HG02840 (cell line): ENCODE data around the gene TXNRD2.

ENCODE experiments used
- ATAC-seq: cut with Tn5 transposase; IDR thresholded peaks from one replicate; pipeline ENCODE4 v1.9.1; 2021; ENCODE audit warnings: mild to moderate bottlenecking, moderate library complexity, moderate number of reproducible peaks; ENCODE audit not compliant: unreplicated experiment, low FRiP score

Gene TXNRD2

GRCh38 chr22:19879992-19880785, 61.4 kb downstream of the TXNRD2 start:
- no peak for ATAC-seq

DNA sequence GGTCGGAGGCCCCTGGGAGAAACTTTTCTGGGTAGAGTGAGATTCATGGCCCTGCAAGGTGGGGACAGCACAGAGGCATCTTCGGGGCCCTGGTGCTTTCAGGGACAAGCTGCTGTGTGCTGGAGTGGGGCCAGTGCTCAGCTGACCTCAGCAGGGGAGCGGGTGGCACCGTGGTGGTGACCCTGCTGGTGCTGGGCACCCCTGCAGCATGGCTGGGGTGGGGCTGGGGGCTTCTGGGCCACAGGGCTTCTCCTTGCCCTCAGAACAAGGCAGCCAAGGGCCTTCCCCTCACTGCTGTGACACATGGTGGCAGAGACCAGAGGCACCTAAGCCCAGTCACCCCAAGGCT, 62.0 kb downstream of the TXNRD2 start:
- no peak for ATAC-seq

DNA sequence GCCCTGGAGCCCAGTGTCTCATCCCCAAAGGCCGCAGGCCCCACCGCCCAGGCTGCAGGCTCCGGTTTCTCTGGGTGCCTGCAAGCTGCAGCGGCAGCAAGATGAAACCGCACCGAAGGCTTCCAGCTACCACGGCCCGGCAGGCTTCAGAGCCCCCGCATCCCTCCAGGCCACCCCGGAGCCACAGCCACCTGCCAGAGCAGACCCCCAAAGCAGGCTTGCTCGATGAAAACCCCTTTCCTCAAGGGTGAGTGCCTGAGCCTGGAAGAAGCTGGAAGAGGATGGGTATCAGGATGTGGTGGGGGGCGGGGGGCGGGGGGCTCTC, 62.4 kb downstream of the TXNRD2 start:
- no peak for ATAC-seq

DNA sequence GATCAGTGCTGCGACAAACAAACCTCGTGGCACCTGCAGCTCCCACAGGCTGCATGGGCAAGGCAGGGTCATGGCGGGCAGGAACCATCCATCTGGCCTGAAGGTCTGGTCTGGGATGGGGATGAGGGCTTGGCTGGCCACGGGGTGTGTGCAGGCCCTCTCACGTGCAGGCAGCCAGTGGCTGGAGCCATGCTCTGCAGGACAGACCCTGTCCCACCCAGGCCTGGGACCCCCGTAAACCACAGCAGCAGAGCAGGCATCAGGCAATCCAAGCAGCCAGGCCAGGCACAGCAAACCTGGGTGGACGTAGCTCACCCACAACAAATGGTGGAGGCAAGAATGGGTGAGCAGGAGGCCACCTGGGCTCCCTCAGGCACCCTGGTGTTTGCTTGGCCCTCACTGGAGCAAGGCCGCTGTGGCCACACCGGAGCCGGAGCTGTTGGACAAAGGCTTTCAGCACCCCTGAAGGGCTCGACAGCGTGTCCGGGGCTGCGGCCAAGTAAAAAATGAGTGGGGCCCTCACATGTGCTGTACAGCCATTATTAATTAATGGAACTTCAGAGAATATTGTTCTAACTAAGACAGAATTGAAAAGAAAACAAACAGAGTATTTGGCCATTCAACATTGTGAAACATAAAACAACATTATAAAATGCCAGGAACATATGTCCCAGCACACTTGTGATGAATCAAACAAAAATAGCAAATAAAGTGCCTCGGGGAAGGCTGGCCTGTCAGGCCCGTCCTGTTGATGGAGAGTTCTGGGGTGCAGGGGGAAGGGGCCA, 63.0 kb downstream of the TXNRD2 start:
- no peak for ATAC-seq

GRCh38 chr22:19877626-19878339, 63.8 kb downstream of the TXNRD2 start:
- ATAC-seq: no peak

- no peak for ATAC-seq
Measured at GRCh38 chr22:19876941-19877625, 64.5 kb downstream of the TXNRD2 start.

- no peak for ATAC-seq
Measured at GRCh38 chr22:19876314-19876940, 65.2 kb downstream of the TXNRD2 start.

DNA sequence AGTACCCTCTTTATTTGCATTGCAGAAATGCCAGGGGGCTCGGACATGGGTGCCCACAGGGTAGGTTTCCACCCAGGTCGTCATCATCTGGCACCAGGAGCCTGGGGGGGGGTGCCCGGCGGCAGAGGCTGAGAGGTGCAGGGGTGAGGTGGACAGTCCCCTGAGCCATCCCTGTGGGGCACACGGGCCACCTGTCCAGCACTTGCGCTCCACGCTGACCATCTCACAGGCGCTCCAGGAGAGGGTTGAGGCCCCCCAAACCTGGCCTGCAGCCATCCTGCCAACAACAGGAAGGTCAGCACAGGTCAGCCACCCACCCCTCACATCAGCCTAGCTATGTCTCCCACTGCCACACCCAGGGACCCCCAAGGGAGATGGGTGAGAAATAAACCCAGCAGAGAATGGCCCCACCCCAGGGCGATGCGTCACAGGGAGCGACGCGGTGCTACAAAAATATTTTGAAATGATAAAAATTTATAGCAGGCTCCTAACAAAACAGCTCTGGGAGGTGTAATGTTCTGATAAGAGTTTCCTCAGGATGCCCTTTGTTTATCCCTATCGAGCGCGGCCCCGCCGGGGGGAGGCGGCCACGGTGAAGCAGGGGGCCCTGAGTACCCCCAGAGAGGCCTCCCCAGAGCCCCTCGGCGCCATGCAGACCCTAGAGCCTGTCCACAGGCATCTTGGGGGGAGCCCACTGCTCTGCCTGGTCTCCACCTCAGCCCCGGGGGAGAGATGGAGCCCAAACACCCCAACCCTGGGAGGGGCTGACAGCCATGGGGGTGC, 65.9 kb downstream of the TXNRD2 start:
- ATAC-seq: no peak

DNA sequence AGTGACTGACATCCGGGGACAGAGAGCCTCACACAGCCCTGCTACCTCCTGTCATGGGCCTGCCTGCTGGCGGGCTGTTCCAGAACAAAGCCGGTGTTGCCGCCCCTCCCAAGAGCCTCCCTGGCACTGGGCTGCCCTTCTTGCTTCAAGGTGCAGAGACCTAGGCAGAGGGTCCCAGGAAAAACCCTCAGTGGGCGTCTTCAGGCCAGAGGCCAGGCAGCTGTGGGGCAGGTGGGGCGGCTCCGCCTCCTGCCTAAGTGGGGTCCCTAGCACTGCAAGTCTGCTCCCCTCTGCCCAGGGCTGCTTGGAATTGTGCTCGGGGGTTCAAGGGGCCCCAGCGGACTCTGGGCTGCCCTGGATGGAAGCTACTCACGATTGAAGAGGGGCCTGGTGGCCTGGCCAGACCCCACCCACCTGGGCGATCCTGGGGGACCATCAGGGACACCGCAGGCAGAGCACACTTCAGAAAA, 66.5 kb downstream of the TXNRD2 start:
- no peak for ATAC-seq

DNA sequence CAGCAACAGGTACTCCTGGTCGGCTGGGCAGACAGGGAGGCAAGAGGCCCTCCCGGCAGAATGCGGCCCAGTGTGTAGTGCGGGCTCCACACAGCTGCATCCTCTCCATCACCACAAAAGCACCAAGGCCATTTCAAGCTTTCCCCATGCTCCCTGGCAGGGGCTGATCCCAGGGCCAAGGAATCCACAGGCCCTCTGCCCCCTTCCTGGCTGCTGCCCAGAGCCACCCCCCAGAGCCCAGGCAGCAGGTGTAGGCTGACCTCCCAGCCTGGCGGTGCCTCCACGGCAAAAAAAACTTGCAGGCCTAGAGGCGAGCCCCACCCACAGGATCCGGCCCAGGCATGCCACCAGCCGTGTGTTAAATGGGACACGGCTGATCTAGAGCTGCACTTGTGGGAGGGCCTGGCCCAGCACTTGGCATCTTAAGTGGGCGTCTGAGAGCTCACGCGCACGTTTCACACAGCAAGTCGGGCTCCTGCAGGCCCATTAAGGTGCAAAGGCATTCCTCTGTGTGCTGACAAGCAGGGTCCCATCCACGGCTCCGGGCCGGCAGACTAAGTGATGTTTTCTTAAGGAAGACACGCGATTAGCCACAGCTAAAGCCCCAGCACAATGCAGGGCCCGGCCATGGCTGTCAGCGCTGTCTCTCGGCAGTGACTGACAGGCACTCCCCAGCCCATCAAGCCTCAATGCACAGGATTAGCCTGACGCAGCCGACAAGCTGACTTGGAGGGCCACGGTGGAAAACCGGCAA, 67.1 kb downstream of the TXNRD2 start:
- ATAC-seq: no peak

- ATAC-seq: no peak
Measured at GRCh38 chr22:19873960-19874306, 67.7 kb downstream of the TXNRD2 start.

DNA sequence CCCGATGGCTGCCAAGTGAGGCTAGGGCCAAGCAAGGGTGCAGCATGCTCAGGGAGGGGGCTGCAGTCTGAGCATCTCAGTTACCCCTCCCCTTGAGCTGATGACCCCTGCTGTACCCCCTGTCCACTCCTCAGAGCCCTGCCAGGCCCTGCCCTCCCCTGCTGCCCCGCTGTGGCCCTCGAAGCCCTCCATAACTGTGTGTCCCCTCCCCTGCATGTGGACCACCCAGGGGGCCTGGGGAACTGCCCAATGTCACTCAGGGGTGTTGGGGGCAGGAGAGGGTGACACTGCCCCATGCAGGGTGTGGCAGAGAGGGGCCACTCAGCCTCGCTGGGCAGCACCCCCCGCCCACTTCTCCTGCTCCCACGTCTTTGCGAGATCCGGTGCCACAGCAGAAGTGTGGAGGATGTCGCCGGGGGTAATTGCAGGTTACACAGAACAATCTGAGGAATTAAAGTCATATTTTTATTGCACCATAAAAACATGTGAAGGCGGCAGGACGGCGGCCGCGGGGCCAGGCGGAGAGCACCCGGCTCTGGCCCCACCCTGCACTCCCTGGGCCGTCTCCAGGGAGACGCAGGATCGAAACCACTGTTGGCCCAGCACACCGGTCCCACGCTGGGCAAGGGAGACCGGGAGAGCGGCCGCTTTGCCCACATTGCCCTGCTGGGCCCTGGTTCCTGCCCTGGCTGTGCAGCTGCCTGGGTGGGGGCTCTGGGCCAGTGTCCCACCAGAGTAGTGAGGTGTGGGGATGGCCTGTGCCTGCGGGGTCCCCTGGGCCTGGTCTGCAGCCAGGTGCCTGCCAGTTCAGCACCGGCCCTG, 68.3 kb downstream of the TXNRD2 start:
- no peak for ATAC-seq

- no peak for ATAC-seq
Measured at GRCh38 chr22:19872779-19873137, 68.9 kb downstream of the TXNRD2 start.

- no peak for ATAC-seq
Measured at GRCh38 chr22:19871845-19872778, 69.5 kb downstream of the TXNRD2 start.

DNA sequence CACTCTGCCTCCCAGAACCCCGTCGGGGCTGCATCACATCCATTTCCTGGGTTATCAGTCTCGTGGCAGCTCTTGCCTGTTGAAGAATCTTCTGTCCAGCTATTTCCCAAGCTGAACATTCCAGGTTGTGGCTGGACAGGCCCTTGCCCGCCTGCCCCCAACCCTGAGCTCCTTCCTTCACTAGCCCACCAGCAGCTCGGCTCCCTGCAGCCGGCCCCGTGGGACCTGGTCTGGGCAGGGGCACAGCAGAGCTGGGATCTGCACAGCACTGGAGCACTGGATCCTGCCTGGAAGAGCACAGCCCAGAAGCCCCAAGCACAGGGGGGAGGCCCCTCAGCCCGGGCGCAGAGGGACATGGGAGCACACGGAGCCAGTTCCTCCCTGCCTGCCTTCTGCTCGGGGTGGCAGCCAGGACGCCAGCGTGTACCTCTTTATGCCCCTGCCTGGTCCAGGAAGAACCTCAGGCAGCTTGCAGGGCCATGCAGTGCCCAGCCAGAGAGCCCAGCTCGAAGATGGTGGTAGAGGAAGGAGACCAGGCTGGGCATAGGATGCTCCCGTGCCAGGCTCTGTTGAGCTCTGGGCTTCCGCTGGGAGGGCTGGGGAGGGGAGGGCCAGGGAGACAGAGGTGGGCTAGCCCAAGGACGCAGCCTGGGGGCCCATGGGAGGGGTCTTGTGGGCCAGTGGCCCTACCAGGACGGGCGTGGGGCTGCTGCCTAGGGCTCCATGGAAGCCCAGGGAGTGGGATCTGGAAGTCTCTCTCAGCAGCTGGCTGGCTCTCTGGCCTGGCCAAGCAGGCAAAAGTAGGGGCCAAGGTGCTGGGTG, 70.4 kb downstream of the TXNRD2 start:
- no peak for ATAC-seq
